NT2/D1 (cell line): ENCODE data around the gene MGAT4A.

Source experiments
- SUZ12 ChIP-seq: IDR thresholded peaks from 2 replicates; pipeline ENCODE4 v1.6.1; 2011; ENCODE audit not compliant: insufficient read length, insufficient read depth; ENCODE audit errors: extremely low read depth
- YY1 ChIP-seq: IDR thresholded peaks from 2 replicates; pipeline ENCODE4 v1.6.1; 2011; ENCODE audit not compliant: insufficient read length, insufficient read depth
- ZNF274 ChIP-seq: IDR thresholded peaks from 2 replicates; pipeline ENCODE4 v1.6.1; 2011; ENCODE audit warnings: mild to moderate bottlenecking, low read depth, low read length

GRCh38 chr2:98692090-98693054 is 38.6 kb downstream of the MGAT4A start:
- TF ChIP-seq YY1, result no peak
- TF ChIP-seq SUZ12, result no peak
- TF ChIP-seq ZNF274, result no peak
